ENCODE results near the gene TLN1. TPM values are rescaled to one million over a fixed set of nuclear protein-coding genes. Genes with fewer than 3 reads are reported as not detected.

Gene TLN1
- total and polyA plus RNA-seq, 2 of the 8 experiments (the other 6 are each of a cell fraction or from before 2014, with no cell fraction given): 28.1 to 90.1 TPM

GRCh38 chr9:35774907-35775635 is 43.1 kb upstream of the TLN1 start:
- Histone ChIP-seq H3K4me1 (replicated peaks in 1 of 4; ENCODE audit: control insufficient read depth in 3 of 4, insufficient read depth in 4 of 4, low read length in 3 of 4) (peaks cover 0 to 6% (median 4%) of the 10 kb centered on the region in 4 experiments; a peak in 6 of 7 replicates), H3K18ac (ENCODE audit: extremely low read depth, low read length) (no peak overlapping the region), H3K4ac (replicated peaks; ENCODE audit: insufficient read length, low read depth, low read length) (no peak overlapping the region), H2AFZ (ENCODE audit: low read length) (no peak overlapping the region), H3K23me2 (ENCODE audit: low read depth, low read length) (no peaks in the 10 kb centered on the region), H3K56ac (replicated peaks; ENCODE audit: insufficient read length, low read depth, low read length) (no peak overlapping the region), H4K20me1 (replicated peaks in 1 of 2; ENCODE audit: control insufficient read depth in 1 of 2, insufficient read depth in 2 of 2, low read length in 2 of 2) (no peaks in the 10 kb centered on the region), H4K5ac (ENCODE audit: insufficient read length, low read depth, low read length) (no peak overlapping the region), H3K4me3 (ENCODE audit: extremely low read depth in 1 of 4, insufficient read depth in 2 of 4, low read depth in 3 of 4, low read length in 4 of 4) (no peak overlapping the region), H2BK5ac (ENCODE audit: low read depth, low read length) (peak overlapping the region; percentile 56; the same call in 1 of the 2 replicates), H3K23ac (ENCODE audit: insufficient read length) (no peak overlapping the region), H3K79me2 (ENCODE audit: control insufficient read depth in 1 of 2, insufficient read depth in 2 of 2, low read length in 2 of 2) (no peaks in the 10 kb centered on the region), H3K9me3 (ENCODE audit: insufficient read depth in 2 of 2, low read depth in 1 of 2, low read length in 1 of 2) (no peaks in the 10 kb centered on the region), H2BK15ac (ENCODE audit: low read length) (no peak overlapping the region), H3K4me2 (ENCODE audit: insufficient read depth in 1 of 2, low read depth in 2 of 2, low read length in 2 of 2) (peak overlapping the region; percentile 19 to 47; a peak in 3 of 4 replicates), H2BK12ac (ENCODE audit: low read depth, low read length) (no peak overlapping the region), H2BK120ac (replicated peaks; ENCODE audit: low read depth, low read length) (no peak overlapping the region), H3K27ac (ENCODE audit: low read depth, low read length) (no peak overlapping the region), H2BK20ac (ENCODE audit: low read length) (no peak overlapping the region), H4K91ac (replicated peaks; ENCODE audit: insufficient read length, low read length) (no peak overlapping the region), H3K14ac (ENCODE audit: insufficient read length) (no peak overlapping the region), H3K79me1 (ENCODE audit: low read depth, low read length) (no peaks in the 10 kb centered on the region), H3K9ac (replicated peaks in 1 of 4; ENCODE audit: extremely low read depth in 1 of 4, low read depth in 3 of 4, low read length in 3 of 4) (no peak overlapping the region; a peak in 1 of 7 replicates), H3K27me3 (replicated peaks in 1 of 4; ENCODE audit: control insufficient read depth in 3 of 4, extremely low read depth in 1 of 4, insufficient read depth in 3 of 4, low read length in 3 of 4) (no peaks in the 10 kb centered on the region), H3K36me3 (ENCODE audit: control insufficient read depth in 2 of 4, insufficient read depth in 4 of 4, low read length in 3 of 4) (no peaks in the 10 kb centered on the region), H4K8ac (ENCODE audit: extremely low read depth, insufficient read depth, low read length) (no peak overlapping the region), H2AK5ac (ENCODE audit: low read depth, low read length) (no peak overlapping the region)
- 67% methylated on average over 7 of the region's 7 CpGs; no CpG with 5 or more reads in 1 of the 2 experiments for WGBS, 2 experiments (ENCODE audit: extremely low coverage in 1 of 2, insufficient coverage in 1 of 2, insufficient read length in 1 of 2, insufficient replicate concordance in 2 of 2, low coverage in 1 of 2, low lambda C conversion rate in 2 of 2, missing lambda C conversion rate in 1 of 2)
- no peak for TF ChIP-seq POLR2AphosphoS5 (IDR thresholded peaks at IDR 0.05; ENCODE audit: low read depth, low read length)
- TF ChIP-seq KDM5A (IDR thresholded peaks at IDR 0.05; ENCODE audit: low read length): no peak
- no peak for TF ChIP-seq RBBP5 (IDR thresholded peaks at IDR 0.05; ENCODE audit: borderline replicate concordance, low read depth, low read length)
- TF ChIP-seq TBP (IDR thresholded peaks at IDR 0.05; ENCODE audit: low read depth, low read length): no peak
- TF ChIP-seq MAX (IDR thresholded peaks at IDR 0.05): no peak
- no peak for TF ChIP-seq TAF1 (IDR thresholded peaks at IDR 0.05; ENCODE audit: low read depth, low read length)
- TF ChIP-seq POU5F1 (IDR thresholded peaks at IDR 0.05; ENCODE audit: low read depth, low read length): no peak
- TF ChIP-seq ZNF274 (IDR thresholded peaks at IDR 0.05; ENCODE audit: borderline replicate concordance, extremely low read depth, low read length): no peak
- TF ChIP-seq YY1 (IDR thresholded peaks at IDR 0.05; ENCODE audit: low read depth, low read length): no peak
- ChIA-PET POLR2A (ENCODE audit: partially characterized antibody) (interaction anchor here (0.7 to 1.7 kb wide), 9 partner anchors 11 to 47 kb away, joined by 3 to 4 read pairs (median 3); partner anchors contain the start of genes CREB3 and TLN1), CTCF (ENCODE audit: partially characterized antibody) (interaction anchor here (0.6 to 3.8 kb wide), 13 partner anchors 12 to 245 kb away, joined by 3 to 29 read pairs (median 4); partner anchors contain the start of genes GBA2, HINT2 and RGP1)
- peak in 1 of 2 experiments; percentile 52 for DNase-seq (ENCODE audit: low read depth in 1 of 2, low spot score in 2 of 2)
- FAIRE-seq: no peak
